Measurements from ENCODE around the gene PHACTR1. TPM values are rescaled to one million over a fixed set of nuclear protein-coding genes. Genes with fewer than 3 reads are reported as not detected.

Gene PHACTR1
- total and polyA plus RNA-seq, 9 of the 15 experiments (the other 6 are each of a cell fraction or from before 2014, with no cell fraction given): 11.5 to 32.6 (median 22.0) TPM

DNA sequence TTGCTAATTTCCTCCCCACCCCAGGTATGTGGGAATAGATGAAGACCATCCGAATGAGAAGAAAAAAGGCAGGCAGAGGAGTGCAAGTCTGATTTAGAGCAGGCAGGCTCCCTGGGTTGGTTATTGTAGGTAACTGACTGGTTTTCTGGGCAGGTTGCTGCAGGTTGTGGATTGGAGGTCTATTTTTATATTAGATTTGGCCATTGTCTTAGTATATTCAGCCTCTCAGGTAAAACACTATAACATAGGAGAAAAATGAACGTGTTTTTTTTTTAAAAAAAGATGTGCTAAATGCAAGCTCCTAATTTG is 612.3 kb downstream of the PHACTR1 start (continued):
- TF ChIP-seq, protein P1, sequence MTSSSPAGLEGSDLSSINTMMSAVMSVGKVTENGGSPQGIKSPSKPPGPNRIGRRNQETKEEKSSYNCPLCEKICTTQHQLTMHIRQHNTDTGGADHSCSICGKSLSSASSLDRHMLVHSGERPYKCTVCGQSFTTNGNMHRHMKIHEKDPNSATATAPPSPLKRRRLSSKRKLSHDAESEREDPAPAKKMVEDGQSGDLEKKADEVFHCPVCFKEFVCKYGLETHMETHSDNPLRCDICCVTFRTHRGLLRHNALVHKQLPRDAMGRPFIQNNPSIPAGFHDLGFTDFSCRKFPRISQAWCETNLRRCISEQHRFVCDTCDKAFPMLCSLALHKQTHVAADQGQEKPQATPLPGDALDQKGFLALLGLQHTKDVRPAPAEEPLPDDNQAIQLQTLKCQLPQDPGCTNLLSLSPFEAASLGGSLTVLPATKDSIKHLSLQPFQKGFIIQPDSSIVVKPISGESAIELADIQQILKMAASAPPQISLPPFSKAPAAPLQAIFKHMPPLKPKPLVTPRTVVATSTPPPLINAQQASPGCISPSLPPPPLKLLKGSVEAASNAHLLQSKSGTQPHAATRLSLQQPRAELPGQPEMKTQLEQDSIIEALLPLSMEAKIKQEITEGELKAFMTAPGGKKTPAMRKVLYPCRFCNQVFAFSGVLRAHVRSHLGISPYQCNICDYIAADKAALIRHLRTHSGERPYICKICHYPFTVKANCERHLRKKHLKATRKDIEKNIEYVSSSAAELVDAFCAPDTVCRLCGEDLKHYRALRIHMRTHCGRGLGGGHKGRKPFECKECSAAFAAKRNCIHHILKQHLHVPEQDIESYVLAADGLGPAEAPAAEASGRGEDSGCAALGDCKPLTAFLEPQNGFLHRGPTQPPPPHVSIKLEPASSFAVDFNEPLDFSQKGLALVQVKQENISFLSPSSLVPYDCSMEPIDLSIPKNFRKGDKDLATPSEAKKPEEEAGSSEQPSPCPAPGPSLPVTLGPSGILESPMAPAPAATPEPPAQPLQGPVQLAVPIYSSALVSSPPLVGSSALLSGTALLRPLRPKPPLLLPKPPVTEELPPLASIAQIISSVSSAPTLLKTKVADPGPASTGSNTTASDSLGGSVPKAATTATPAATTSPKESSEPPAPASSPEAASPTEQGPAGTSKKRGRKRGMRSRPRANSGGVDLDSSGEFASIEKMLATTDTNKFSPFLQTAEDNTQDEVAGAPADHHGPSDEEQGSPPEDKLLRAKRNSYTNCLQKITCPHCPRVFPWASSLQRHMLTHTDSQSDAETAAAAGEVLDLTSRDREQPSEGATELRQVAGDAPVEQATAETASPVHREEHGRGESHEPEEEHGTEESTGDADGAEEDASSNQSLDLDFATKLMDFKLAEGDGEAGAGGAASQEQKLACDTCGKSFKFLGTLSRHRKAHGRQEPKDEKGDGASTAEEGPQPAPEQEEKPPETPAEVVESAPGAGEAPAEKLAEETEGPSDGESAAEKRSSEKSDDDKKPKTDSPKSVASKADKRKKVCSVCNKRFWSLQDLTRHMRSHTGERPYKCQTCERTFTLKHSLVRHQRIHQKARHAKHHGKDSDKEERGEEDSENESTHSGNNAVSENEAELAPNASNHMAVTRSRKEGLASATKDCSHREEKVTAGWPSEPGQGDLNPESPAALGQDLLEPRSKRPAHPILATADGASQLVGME (CRISPR knock-in tag; IDR thresholded peaks at IDR 0.05): no peak
- no peak for TF ChIP-seq NFIC (IDR thresholded peaks at IDR 0.05)
- TF ChIP-seq, protein P2, sequence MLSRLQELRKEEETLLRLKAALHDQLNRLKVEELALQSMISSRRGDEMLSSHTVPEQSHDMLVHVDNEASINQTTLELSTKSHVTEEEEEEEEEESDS (CRISPR knock-in tag; IDR thresholded peaks at IDR 0.05): no peak
